HepG2 (cell line): Measurements from ENCODE around the gene OSBPL9. TPM values are rescaled to one million over a fixed set of nuclear protein-coding genes. Genes with fewer than 3 reads are reported as not detected.

ENCODE experiments used
- ATAC-seq: fragments of 200-7000 bp; cut with Tn5 transposase; 3 replicates; pipeline ENCODE4 v1.9.1; 2020; ENCODE audit warnings: mild to moderate bottlenecking, moderate library complexity
- BruUV-seq: library from RNA; stranded (reverse); fragments of 400-500 nt; replicated peaks from 2 replicates; lab custom pipeline; 2021; lab: Mats Ljungman, UMichigan
- CTCF ChIA-PET: fragments of 300-600 bp; formaldehyde crosslinking; extraction: SDS; loops from one replicate; lab custom pipeline; 2021; ENCODE audit warnings: low total read pairs, inconsistent platforms, low intra/inter-chr PET ratio; lab: Yijun Ruan, JAX
- POLR2A ChIA-PET: fragments of 350-600 bp; sonication (Branson Sonifier 250); formaldehyde crosslinking; loops from one replicate; lab custom pipeline; 2020; ENCODE audit warnings: antibody characterized with exemption, inconsistent platforms; lab: Yijun Ruan, JAX
- DNase-seq: peaks from one replicate; pipeline ENCODE4 v3.0.0-alpha.2; 2015; ENCODE audit warnings: low spot score
- FAIRE-seq: peaks from 3 replicates; lab custom pipeline; 2011; peaks lifted over from hg19 to GRCh38; lab: Jason Lieb, UNC
- H2AFZ ChIP-seq: one replicate; pipeline ENCODE4 v1.6.1; 2011; ENCODE audit warnings: low read length, inconsistent platforms
- H3K27ac ChIP-seq: fragments of 300-600 bp; 3 replicates; pipeline ENCODE4 v1.8.0; 2011; ENCODE audit warnings: mixed run types, mild to moderate bottlenecking, mixed read lengths, low read length, inconsistent platforms; ENCODE audit not compliant: insufficient read depth; ENCODE audit errors: extremely low read length
- H3K27me3 ChIP-seq, 2 experiments: fragments of 200-600 bp in 1 of 2; 2 replicates in 1 of 2; 3 replicates in 1 of 2; pipeline versions ENCODE4 v1.6.0 to v1.8.0; 2011; ENCODE audit warnings: low read length in 2 of 2, mild to moderate bottlenecking in 2 of 2, moderate library complexity in 2 of 2, inconsistent platforms in 1 of 2; ENCODE audit not compliant: insufficient read depth in 2 of 2, control insufficient read depth in 1 of 2
- H3K36me3 ChIP-seq, 2 experiments: fragments of 200-600 bp in 1 of 2; replicated peaks in 1 of 2; 2 replicates in 1 of 2; 3 replicates in 1 of 2; pipeline versions ENCODE4 v1.5.1 to v1.8.0; 2011; ENCODE audit warnings: low read length in 2 of 2, inconsistent platforms in 1 of 2; ENCODE audit not compliant: insufficient read depth in 2 of 2, control insufficient read depth in 1 of 2
- H3K4me1 ChIP-seq: 2 replicates; pipeline ENCODE4 v1.5.1; 2012; ENCODE audit warnings: low read length, inconsistent platforms; ENCODE audit not compliant: insufficient read depth
- H3K4me2 ChIP-seq: 2 replicates; pipeline ENCODE4 v1.6.0; 2011; ENCODE audit warnings: low read depth, low read length, inconsistent platforms
- H3K4me3 ChIP-seq, 3 experiments: fragments of 200-600 bp in 1 of 3; sonication (generic), shearing (Covaris generic) in 1 of 3; replicated peaks in 1 of 3; 2 replicates each; pipeline ENCODE4 v1.5.1; 2011 to 2016; ENCODE audit warnings: low read length in 3 of 3, inconsistent platforms in 2 of 3, low read depth in 2 of 3, mild to moderate bottlenecking in 2 of 3, control low read depth in 1 of 3, mixed read lengths in 1 of 3; ENCODE audit not compliant: insufficient read depth in 1 of 3
- H3K79me2 ChIP-seq: one replicate; pipeline ENCODE4 v1.6.1; 2011; ENCODE audit warnings: low read length, inconsistent platforms; ENCODE audit not compliant: insufficient read depth
- H3K9ac ChIP-seq: 2 replicates; pipeline ENCODE4 v1.6.0; 2011; ENCODE audit warnings: mild to moderate bottlenecking, low read depth, low read length, inconsistent platforms; ENCODE audit not compliant: insufficient read depth
- H3K9me3 ChIP-seq: 2 replicates; pipeline ENCODE4 v1.5.1; 2012; ENCODE audit warnings: mild to moderate bottlenecking, low read length
- H4K20me1 ChIP-seq: 2 replicates; pipeline ENCODE4 v1.6.0; 2011; ENCODE audit warnings: inconsistent platforms, mild to moderate bottlenecking, low read length, moderate library complexity; ENCODE audit not compliant: insufficient read depth
- EP300 ChIP-seq, 3 experiments: sonication (generic) in 1 of 3; formaldehyde crosslinking in 1 of 3; IDR thresholded peaks; 2 replicates each; pipeline versions ENCODE4 v1.5.1 to v1.6.1; 2011 to 2020; ENCODE audit warnings: low read depth in 2 of 3, low read length in 2 of 3, borderline replicate concordance in 1 of 3, improper control_type of control experiment in 1 of 3, mild to moderate bottlenecking in 1 of 3, missing genetic modification reagents in 1 of 3, moderate library complexity in 1 of 3
- MEIS2 ChIP-seq: sonication (generic); formaldehyde crosslinking; IDR thresholded peaks from 2 replicates; pipeline ENCODE4 v1.9.0; 2021; ENCODE audit warnings: mild to moderate bottlenecking, missing genetic modification reagents
- MTF2 ChIP-seq: sonication (generic); formaldehyde crosslinking; IDR thresholded peaks from 2 replicates; pipeline ENCODE4 v1.5.0; 2020; ENCODE audit warnings: missing genetic modification reagents, borderline replicate concordance
- MXI1 ChIP-seq: IDR thresholded peaks from 3 replicates; pipeline ENCODE4 v1.6.1; 2012; ENCODE audit warnings: low read depth, low read length, inconsistent platforms, borderline replicate concordance
- REL ChIP-seq: sonication (generic); formaldehyde crosslinking; conservative IDR thresholded peaks from 2 replicates; pipeline ENCODE4 v1.8.0; 2022; ENCODE audit warnings: mild to moderate bottlenecking, missing genetic modification reagents, moderate library complexity
- RFXANK ChIP-seq: IDR thresholded peaks from 2 replicates; pipeline ENCODE4 v1.6.1; 2016
- SAP130 ChIP-seq: IDR thresholded peaks from 2 replicates; pipeline ENCODE4 v1.6.1; 2016; ENCODE audit warnings: low read depth
- SP5 ChIP-seq: IDR thresholded peaks from 2 replicates; pipeline ENCODE4 v1.6.1; 2016; ENCODE audit warnings: low read depth, borderline replicate concordance
- TMF1 ChIP-seq: sonication (generic); formaldehyde crosslinking; IDR thresholded peaks from 2 replicates; pipeline ENCODE4 v1.8.1; 2022; ENCODE audit warnings: low read depth, missing genetic modification reagents
- ZHX2 ChIP-seq, 2 experiments: sonication (generic) in 1 of 2; formaldehyde crosslinking in 1 of 2; IDR thresholded peaks; 2 replicates each; pipeline versions ENCODE4 v1.6.1 to v1.9.0; 2014 to 2022; ENCODE audit warnings: antibody characterized with exemption in 1 of 2, borderline replicate concordance in 1 of 2, inconsistent platforms in 1 of 2, low read depth in 1 of 2, missing genetic modification reagents in 1 of 2
- WGBS: methylation state at CpG from one replicate; pipeline ENCODE4 v1.1.6; 2017; ENCODE audit warnings: low lambda C conversion rate; 5-methylcytosine and 5-hydroxymethylcytosine counted together
- in situ Hi-C: cut with HindIII; loops from 2 replicates; pipeline ENCODE4 v1.10.0; 2017; ENCODE audit warnings: low pct_unique_long_range_greater_than_20kb; ENCODE audit not compliant: extremely low pct_ligation_motif_present
- intact Hi-C: fragments of 100-400 bp; cut with micrococcal nuclease; formaldehyde crosslinking; loops from one replicate; pipeline ENCODE4 v1.10.0; 2022; ENCODE audit not compliant: unreplicated experiment
- polyA plus RNA-seq, 8 experiments: library from polyadenylated mRNA; depleted of rRNA in 3 of 8; stranded (reverse) in 7 of 8; unstranded in 1 of 8; fragments of >200 nt; fragmentation: Illumina TruSeq in 4 of 8; extraction: Trizol in 4 of 8; gene quantifications; 2 replicates each; pipeline versions ENCODE4 v1.2.1 to v1.2.3, GENCODE V29; 2011 to 2016; ENCODE audit warnings: low read depth in 4 of 8, missing spikeins in 1 of 8, mixed read lengths in 1 of 8; ENCODE audit not compliant: insufficient read depth in 1 of 8
- total RNA-seq, 5 experiments: library from RNA; depleted of rRNA; stranded (reverse); fragments of >200 nt; fragmentation: Illumina TruSeq; extraction: Trizol; gene quantifications; 2 replicates each; pipeline ENCODE4 v1.2.3, GENCODE V29; 2016; ENCODE audit warnings: low read depth in 1 of 5

The OSBPL9 gene
- total and polyA plus RNA-seq, 2 of the 13 experiments (the other 11 are each of a cell fraction or from before 2014, with no cell fraction given): 83.6 to 142 TPM

- intact Hi-C loops: no loop called here
- POLR2A ChIA-PET: no interaction called here
Observed at GRCh38 chr1:51794260-51794659, 177.4 kb downstream of the OSBPL9 start.

More at GRCh38 chr1:51794260-51794659, 177.4 kb downstream of the OSBPL9 start:
- no peaks in the 10 kb centered on the region for H3K27me3 ChIP-seq
- H2AFZ ChIP-seq: no peak overlapping the region
- H3K79me2 ChIP-seq: no peaks in the 10 kb centered on the region
- peaks cover 18 to 72% of the 10 kb centered on the region in 2 experiments for H3K36me3 ChIP-seq
- ATAC-seq (no peak), DNase-seq (no peak), FAIRE-seq (no peak)
- no peak overlapping the region for H3K4me2 ChIP-seq
- no peaks in the 10 kb centered on the region for H3K9me3 ChIP-seq
- WGBS: 100% methylated on average over 2 of the region's 2 CpGs
- H3K9ac ChIP-seq: no peak overlapping the region
- no peak overlapping the region for H3K27ac ChIP-seq
- no peak overlapping the region for H3K4me3 ChIP-seq
- TF ChIP-seq TMF1 (CRISPR knock-in tag) (no peak), MTF2 (CRISPR knock-in tag) (no peak), MEIS2 (CRISPR knock-in tag) (no peak), SP5 (CRISPR knock-in tag) (no peak), ZHX2 (IDR thresholded peaks at IDR 0.05; ENCODE audit: low read depth) (no peak), ZHX2 (CRISPR knock-in tag; IDR thresholded peaks at IDR 0.05; ENCODE audit: borderline replicate concordance) (no peak), RFXANK (no peak), MXI1 (no peak), REL (CRISPR knock-in tag) (no peak), SAP130 (CRISPR knock-in tag) (no peak), EP300 (IDR thresholded peaks at IDR 0.05; ENCODE audit: low read depth in 2 of 2, low read length in 2 of 2) (no peak), EP300 (CRISPR knock-in tag; IDR thresholded peaks at IDR 0.05; ENCODE audit: borderline replicate concordance) (no peak)
- H3K4me1 ChIP-seq: no peaks in the 10 kb centered on the region
- in situ Hi-C loops: no loop called here
- H4K20me1 ChIP-seq: no peaks in the 10 kb centered on the region
- CTCF ChIA-PET: no interaction called here
- BruUV-seq: no TSS peak
